Measurements from ENCODE around the gene KRTAP19-1.

The KRTAP19-1 gene

DNA sequence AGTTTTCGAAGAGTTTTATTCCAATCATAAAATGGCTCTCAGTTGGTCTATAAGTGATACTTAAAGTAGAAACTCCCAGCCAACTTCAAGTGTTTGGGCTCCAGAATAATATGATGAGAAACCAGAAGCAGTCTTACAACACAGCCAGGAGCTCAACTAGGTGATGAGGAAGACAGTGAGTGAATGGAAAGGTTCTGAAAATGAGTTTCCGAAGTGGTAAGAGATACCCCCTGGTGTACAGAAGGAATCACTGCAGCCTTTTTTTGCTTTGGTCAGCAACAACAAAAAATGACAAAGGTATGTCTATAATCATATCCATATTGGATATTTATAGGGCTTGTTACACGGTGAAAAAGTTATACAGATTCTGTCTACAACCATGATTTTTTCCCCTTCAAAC is 16.5 kb downstream of the KRTAP19-1 start:
- no peak overlapping the region for H3K4me3 ChIP-seq (ENCODE audit: low read depth, low read length)
- ChIA-PET POLR2A (no interaction called here), CTCF (no interaction called here)
- TF ChIP-seq, protein P1, sequence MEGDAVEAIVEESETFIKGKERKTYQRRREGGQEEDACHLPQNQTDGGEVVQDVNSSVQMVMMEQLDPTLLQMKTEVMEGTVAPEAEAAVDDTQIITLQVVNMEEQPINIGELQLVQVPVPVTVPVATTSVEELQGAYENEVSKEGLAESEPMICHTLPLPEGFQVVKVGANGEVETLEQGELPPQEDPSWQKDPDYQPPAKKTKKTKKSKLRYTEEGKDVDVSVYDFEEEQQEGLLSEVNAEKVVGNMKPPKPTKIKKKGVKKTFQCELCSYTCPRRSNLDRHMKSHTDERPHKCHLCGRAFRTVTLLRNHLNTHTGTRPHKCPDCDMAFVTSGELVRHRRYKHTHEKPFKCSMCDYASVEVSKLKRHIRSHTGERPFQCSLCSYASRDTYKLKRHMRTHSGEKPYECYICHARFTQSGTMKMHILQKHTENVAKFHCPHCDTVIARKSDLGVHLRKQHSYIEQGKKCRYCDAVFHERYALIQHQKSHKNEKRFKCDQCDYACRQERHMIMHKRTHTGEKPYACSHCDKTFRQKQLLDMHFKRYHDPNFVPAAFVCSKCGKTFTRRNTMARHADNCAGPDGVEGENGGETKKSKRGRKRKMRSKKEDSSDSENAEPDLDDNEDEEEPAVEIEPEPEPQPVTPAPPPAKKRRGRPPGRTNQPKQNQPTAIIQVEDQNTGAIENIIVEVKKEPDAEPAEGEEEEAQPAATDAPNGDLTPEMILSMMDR (IDR thresholded peaks at IDR 0.05; ENCODE audit: insufficient read depth, low read length, missing control alignments) = no peak
- DNase-seq (ENCODE audit: low read depth, low spot score) = no peak

DNA sequence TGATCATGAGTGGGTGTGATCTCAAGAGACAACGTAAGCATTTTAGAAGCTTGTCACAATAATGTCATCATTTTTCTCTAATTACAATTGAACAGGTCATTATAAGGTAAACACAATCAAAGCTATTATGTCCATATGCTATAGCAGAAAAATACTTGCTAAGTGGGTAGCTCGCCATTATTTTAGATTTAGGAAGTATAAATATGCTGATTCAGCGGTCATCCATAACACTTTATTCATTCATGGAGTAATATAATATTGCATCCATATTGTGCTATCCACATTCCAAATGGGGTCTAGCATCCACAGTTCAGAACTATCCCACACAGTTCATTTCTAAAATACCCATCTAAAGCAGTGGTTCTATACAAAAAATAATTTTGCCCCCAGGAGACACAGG is 31.7 kb downstream of the KRTAP19-1 start:
- no peak overlapping the region for H3K4me3 ChIP-seq (ENCODE audit: low read depth, low read length)
- CTCF ChIA-PET = no interaction called here
- DNase-seq (ENCODE audit: low read depth, low spot score) = no peak
- TF ChIP-seq, protein P1 (IDR thresholded peaks at IDR 0.05; ENCODE audit: insufficient read depth, low read length, missing control alignments) = no peak
- POLR2A ChIA-PET = no interaction called here

DNA sequence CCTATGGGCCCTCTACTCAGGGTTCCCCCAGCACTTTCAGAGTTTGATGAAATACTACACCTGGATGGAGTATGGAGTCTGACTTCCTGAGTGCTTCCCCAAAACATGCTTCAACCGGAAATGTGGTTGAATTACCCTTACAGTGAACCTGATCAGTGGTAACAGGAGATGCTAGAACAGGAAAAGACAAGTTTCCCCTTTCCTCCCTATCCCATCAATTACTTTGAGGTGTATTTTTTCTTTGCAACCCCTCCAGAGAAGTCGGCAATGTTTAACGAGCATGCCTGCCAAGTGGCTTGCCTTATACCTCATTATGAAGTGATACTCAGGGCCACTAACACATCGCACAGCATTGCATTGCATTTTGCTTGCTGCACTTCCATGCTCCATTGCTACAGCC is 33.1 kb downstream of the KRTAP19-1 start:
- POLR2A ChIA-PET = no interaction called here
- CTCF ChIA-PET = no interaction called here
- no peak overlapping the region for H3K4me3 ChIP-seq (ENCODE audit: low read depth, low read length)
- TF ChIP-seq, protein P1 (IDR thresholded peaks at IDR 0.05; ENCODE audit: insufficient read depth, low read length, missing control alignments) = no peak
- no peak for DNase-seq (ENCODE audit: low read depth, low spot score)

DNA sequence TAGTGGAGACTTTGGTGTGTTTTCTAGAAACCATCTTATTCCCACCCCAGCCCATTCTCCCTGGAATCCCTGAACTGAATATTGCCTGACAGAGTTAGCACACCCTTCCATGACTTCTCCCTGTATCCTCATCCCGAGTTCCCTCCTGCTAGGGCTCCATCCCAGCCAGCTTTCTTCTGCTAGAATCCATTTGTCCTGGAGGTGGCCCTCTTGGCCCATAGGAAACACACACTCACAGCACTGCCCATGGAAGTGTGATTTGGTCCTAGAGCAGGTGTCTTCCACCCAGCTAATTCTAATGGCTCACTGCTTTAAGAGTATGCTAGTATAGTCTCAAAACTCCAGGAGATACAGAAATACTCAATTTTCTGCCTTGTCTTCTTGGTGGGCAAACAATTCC is 36.0 kb downstream of the KRTAP19-1 start:
- TF ChIP-seq, protein P1 (IDR thresholded peaks at IDR 0.05; ENCODE audit: insufficient read depth, low read length, missing control alignments) = no peak
- POLR2A ChIA-PET = no interaction called here
- CTCF ChIA-PET = no interaction called here
- no peak overlapping the region for H3K4me3 ChIP-seq (ENCODE audit: low read depth, low read length)
- no peak for DNase-seq (ENCODE audit: low read depth, low spot score)

DNA sequence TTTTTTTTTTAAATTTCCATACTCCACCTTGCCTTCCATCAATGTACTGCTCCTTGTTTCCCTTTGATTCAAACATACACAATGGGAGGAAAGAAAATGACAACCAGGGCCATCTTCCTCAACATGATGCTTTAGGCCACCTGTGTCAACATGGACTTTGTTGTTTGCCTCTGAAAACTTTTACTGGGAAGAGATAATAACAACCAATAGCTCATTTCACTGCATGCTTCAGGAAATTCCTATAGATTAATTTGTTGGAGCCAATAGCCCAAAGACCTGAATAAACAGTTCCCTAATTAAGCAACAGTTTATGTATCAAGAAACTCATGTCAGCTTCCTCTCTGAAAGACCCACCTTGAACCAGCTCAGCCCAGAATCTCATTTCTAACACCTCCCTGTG is 36.9 kb downstream of the KRTAP19-1 start:
- DNase-seq (ENCODE audit: low read depth, low spot score) = no peak
- ChIA-PET CTCF (no interaction called here), POLR2A (no interaction called here)
- H3K4me3 ChIP-seq (ENCODE audit: low read depth, low read length) = no peak overlapping the region
- TF ChIP-seq, protein P1 (IDR thresholded peaks at IDR 0.05; ENCODE audit: insufficient read depth, low read length, missing control alignments) = no peak

DNA sequence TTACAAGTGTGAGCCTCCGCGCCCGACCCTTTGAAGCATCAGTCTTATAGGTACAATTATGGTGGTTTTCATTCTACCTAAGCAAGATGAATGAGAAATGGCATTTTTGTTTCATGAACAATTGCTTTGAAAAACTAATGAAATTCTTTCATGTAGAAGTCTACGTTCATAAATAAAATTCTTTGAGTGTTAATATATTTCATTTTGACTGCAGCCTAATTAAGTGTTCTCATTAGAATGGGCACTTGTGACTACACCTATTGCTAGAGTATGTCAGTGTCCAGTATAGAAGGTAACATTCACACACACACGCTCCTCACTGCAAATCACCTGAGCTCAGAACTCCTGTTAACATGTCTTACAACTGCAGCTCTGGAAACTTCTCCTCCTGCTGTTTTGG is 40.2 kb downstream of the KRTAP19-1 start, which contains the start of gene KRTAP15-1:
TSS of gene KRTAP15-1 (plus strand) at position 301 of the 400 bp plus-strand sequence. CDS start at position 354, 53 bp downstream.
- TF ChIP-seq, protein P1 (IDR thresholded peaks at IDR 0.05; ENCODE audit: insufficient read depth, low read length, missing control alignments) = no peak
- ChIA-PET CTCF (no interaction called here), POLR2A (no interaction called here)
- no peak for DNase-seq (ENCODE audit: low read depth, low spot score)
- H3K4me3 ChIP-seq (ENCODE audit: low read depth, low read length) = no peak within 1 kb of the TSS

All from AG04449 (cell line).